Tibial nerve (tissue), 4 donors: Measurements from ENCODE around the gene MTUS2.

Experiments used
- CTCF ChIP-seq, 5 experiments: fragments of 200-600 bp in 3 of 5; fragments of 450-650 bp in 2 of 5; sonication (generic) in 3 of 5; IDR thresholded peaks; one replicate each; pipeline ENCODE4 v1.5.1; 2016 to 2019; ENCODE audit warnings: antibody characterized with exemption in 5 of 5, mild to moderate bottlenecking in 3 of 5, moderate library complexity in 2 of 5
- EP300 ChIP-seq, 2 donors: sonication (generic); formaldehyde crosslinking; IDR thresholded peaks; one replicate each; pipeline ENCODE4 v1.6.1; 2017; ENCODE audit warnings: antibody characterized with exemption in 2 of 2, mild to moderate bottlenecking in 1 of 2
- POLR2A ChIP-seq, 2 donors: fragments of 450-650 bp; IDR thresholded peaks; one replicate each; pipeline ENCODE4 v1.6.1; 2017; ENCODE audit warnings: antibody characterized with exemption in 2 of 2, mild to moderate bottlenecking in 2 of 2, moderate library complexity in 2 of 2

DNA sequence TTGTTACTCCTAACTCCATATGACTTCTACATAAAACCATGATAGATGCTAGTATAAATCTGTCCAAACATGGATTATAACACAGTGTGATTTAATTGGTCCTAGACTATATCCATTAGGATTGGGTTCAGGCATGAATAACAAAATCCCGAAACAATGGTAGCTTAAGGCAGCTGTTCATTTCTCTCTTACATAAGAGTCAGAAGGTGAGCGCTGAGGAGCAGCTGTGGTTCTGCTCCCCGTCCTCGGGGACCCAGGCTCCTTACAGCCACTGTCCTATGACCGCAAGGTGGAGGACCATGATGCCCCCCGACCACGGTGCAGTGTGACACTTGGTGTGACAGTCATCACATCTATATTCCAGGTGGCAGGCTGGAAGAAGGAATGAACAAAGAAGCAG is 629.6 kb downstream of the MTUS2 start:
- TF ChIP-seq CTCF (IDR thresholded peaks at IDR 0.05): no peak
- no peak for TF ChIP-seq POLR2A (IDR thresholded peaks at IDR 0.05)
- TF ChIP-seq EP300 (IDR thresholded peaks at IDR 0.05): no peak
